GM19238 (cell line): ENCODE results near the gene ST7L.

Source experiments
- DNase-seq: peaks from one replicate; pipeline ENCODE4 v3.0.0; 2011; ENCODE audit warnings: low spot score; ENCODE audit not compliant: insufficient read length

The ST7L gene

GRCh38 chr1:112516141-112516540 lies 102.8 kb downstream of the ST7L start:
- DNase-seq, result no peak

GRCh38 chr1:112515311-112516009 lies 103.5 kb downstream of the ST7L start:
- DNase-seq, result no peak

- no peak for DNase-seq
These were observed 104.0 kb downstream of the ST7L start for GRCh38 chr1:112514901-112515300.

- no peak for DNase-seq
These were observed 105.7 kb downstream of the ST7L start for GRCh38 chr1:112513112-112513870.

GRCh38 chr1:112511897-112512296 lies 107.0 kb downstream of the ST7L start:
- DNase-seq, result no peak

- DNase-seq, result no peak
These were observed 108.6 kb downstream of the ST7L start for GRCh38 chr1:112510340-112510739.

GRCh38 chr1:112509660-112510178 lies 109.2 kb downstream of the ST7L start:
- no peak for DNase-seq

- no peak for DNase-seq
These were observed 109.8 kb downstream of the ST7L start for GRCh38 chr1:112509005-112509659.

GRCh38 chr1:112508278-112509004 lies 110.5 kb downstream of the ST7L start, which contains the start of gene WNT2B:
WNT2B (plus strand) TSS chr1:112508965; CDS start chr1:112509263, 298 bp downstream.
- peak; percentile 50 for DNase-seq

- DNase-seq, result no peak
These were observed 111.0 kb downstream of the ST7L start for GRCh38 chr1:112507921-112508277.

GRCh38 chr1:112507336-112507735 lies 111.6 kb downstream of the ST7L start:
- no peak for DNase-seq

- no peak for DNase-seq
These were observed 112.2 kb downstream of the ST7L start for GRCh38 chr1:112506731-112507130.

GRCh38 chr1:112506306-112506705 lies 112.6 kb downstream of the ST7L start:
- DNase-seq, result no peak

- DNase-seq, result no peak
These were observed 113.1 kb downstream of the ST7L start for GRCh38 chr1:112505878-112506277.

GRCh38 chr1:112505400-112505785 lies 113.5 kb downstream of the ST7L start:
- DNase-seq, result no peak

- no peak for DNase-seq
These were observed 114.1 kb downstream of the ST7L start for GRCh38 chr1:112504661-112505399.

- no peak for DNase-seq
These were observed 114.8 kb downstream of the ST7L start for GRCh38 chr1:112504001-112504660.

- DNase-seq, result no peak
These were observed 116.1 kb downstream of the ST7L start for GRCh38 chr1:112502826-112503225.

GRCh38 chr1:112501810-112502641 lies 116.9 kb downstream of the ST7L start:
- DNase-seq, result peak; percentile 40
